GM23338 (cell line): ENCODE results near the gene VEGFB. TPM values are rescaled to one million over a fixed set of nuclear protein-coding genes. Genes with fewer than 3 reads are reported as not detected.

Experiments
- ATAC-seq: fragments of 200-7000 bp; cut with Tn5 transposase; 3 replicates; pipeline ENCODE4 v1.9.1; 2020
- DNase-seq: peaks from one replicate; pipeline ENCODE4 v3.0.0-alpha.2; 2015; ENCODE audit warnings: low spot score
- H2AFZ ChIP-seq: fragments of 200-600 bp; sonication (generic); 2 replicates; pipeline ENCODE4 v1.8.0; 2016; ENCODE audit warnings: antibody characterized with exemption, mild to moderate bottlenecking, moderate library complexity
- H3F3A ChIP-seq: fragments of 200-600 bp; sonication (generic); replicated peaks from 2 replicates; pipeline ENCODE4 v1.8.0; 2017; ENCODE audit warnings: antibody characterized with exemption, mixed run types, low read depth
- H3K27ac ChIP-seq: fragments of 200-600 bp; sonication (generic); 2 replicates; pipeline ENCODE4 v1.6.1; 2016; ENCODE audit warnings: low read depth
- H3K27me3 ChIP-seq: fragments of 200-600 bp; sonication (generic); 2 replicates; pipeline ENCODE4 v1.8.0; 2016; ENCODE audit warnings: mild to moderate bottlenecking, mixed run types, moderate library complexity; ENCODE audit not compliant: insufficient read depth
- H3K36me3 ChIP-seq: fragments of 200-600 bp; sonication (generic); 2 replicates; pipeline ENCODE4 v1.8.0; 2016; ENCODE audit warnings: mild to moderate bottlenecking; ENCODE audit not compliant: insufficient read depth
- H3K4me1 ChIP-seq: fragments of 200-600 bp; sonication (generic); 2 replicates; pipeline ENCODE4 v1.8.0; 2016; ENCODE audit warnings: mild to moderate bottlenecking, moderate library complexity; ENCODE audit not compliant: insufficient read depth
- H3K4me2 ChIP-seq: fragments of 200-600 bp; sonication (generic); 2 replicates; pipeline ENCODE4 v1.7.1; 2017; ENCODE audit warnings: mixed run types
- H3K4me3 ChIP-seq: fragments of 200-600 bp; sonication (generic); 2 replicates; pipeline ENCODE4 v1.6.1; 2016; ENCODE audit warnings: mixed run types
- H3K79me2 ChIP-seq: fragments of 200-600 bp; sonication (generic); replicated peaks from 2 replicates; pipeline ENCODE4 v1.8.0; 2017; ENCODE audit warnings: mild to moderate bottlenecking; ENCODE audit not compliant: insufficient read depth
- H3K9me2 ChIP-seq: fragments of 200-600 bp; sonication (generic); 2 replicates; pipeline ENCODE4 v1.8.0; 2017; ENCODE audit not compliant: insufficient read depth
- H4K20me1 ChIP-seq: fragments of 200-600 bp; sonication (generic); replicated peaks from 2 replicates; pipeline ENCODE4 v1.8.0; 2017; ENCODE audit warnings: mild to moderate bottlenecking; ENCODE audit not compliant: insufficient read depth
- H3K27ac Mint-ChIP-seq: 2 replicates; pipeline ENCODE4 v1.8.0; 2020; ENCODE audit warnings: inconsistent platforms, mild to moderate bottlenecking, moderate library complexity, mixed read lengths
- H3K27me3 Mint-ChIP-seq: 3 replicates; pipeline ENCODE4 v1.8.0; 2022; ENCODE audit warnings: low read depth, mild to moderate bottlenecking, moderate library complexity, mixed read lengths, inconsistent platforms; ENCODE audit not compliant: insufficient read depth, poor library complexity
- H3K36me3 Mint-ChIP-seq: 3 replicates; pipeline ENCODE4 v1.8.0; 2021; ENCODE audit warnings: low read depth, mild to moderate bottlenecking, inconsistent platforms, moderate library complexity, mixed read lengths
- H3K4me1 Mint-ChIP-seq: 3 replicates; pipeline ENCODE4 v1.8.0; 2020; ENCODE audit warnings: mild to moderate bottlenecking, inconsistent platforms, mixed read lengths
- H3K4me3 Mint-ChIP-seq: 3 replicates; pipeline ENCODE4 v1.8.0; 2021; ENCODE audit warnings: moderate library complexity, mild to moderate bottlenecking, inconsistent platforms, mixed read lengths
- H3K9me3 Mint-ChIP-seq: 3 replicates; pipeline ENCODE4 v1.8.0; 2020; ENCODE audit warnings: moderate library complexity, mild to moderate bottlenecking, inconsistent platforms, mixed read lengths
- CTCF ChIP-seq, 2 experiments: fragments of 200-600 bp in 1 of 2; sonication (generic) in 1 of 2; conservative IDR thresholded peaks; 2 replicates each; pipeline versions ENCODE4 v1.5.1 to v1.6.1; 2016 to 2017; ENCODE audit warnings: antibody characterized with exemption in 2 of 2, low read depth in 2 of 2, mild to moderate bottlenecking in 2 of 2, moderate library complexity in 1 of 2
- ETS1 ChIP-seq: IDR thresholded peaks from 2 replicates; pipeline ENCODE4 v1.6.1; 2016; ENCODE audit warnings: antibody characterized with exemption
- EZH2phosphoT487 ChIP-seq: fragments of 200-600 bp; sonication (generic); IDR thresholded peaks from one replicate; pipeline ENCODE4 v1.8.1; 2018; ENCODE audit warnings: antibody characterized with exemption; ENCODE audit not compliant: unreplicated experiment
- NANOG ChIP-seq: IDR thresholded peaks from 2 replicates; pipeline ENCODE4 v1.6.1; 2016; ENCODE audit warnings: antibody characterized with exemption, borderline replicate concordance
- REST ChIP-seq: IDR thresholded peaks from one replicate; pipeline ENCODE4 v1.6.1; 2018; ENCODE audit warnings: antibody characterized with exemption; ENCODE audit not compliant: unreplicated experiment
- STAT1 ChIP-seq: IDR thresholded peaks from one replicate; pipeline ENCODE4 v1.6.1; 2016; ENCODE audit warnings: antibody characterized with exemption; ENCODE audit not compliant: unreplicated experiment
- ZNF462 ChIP-seq: fragments of 250-450 bp; sonication (Bioruptor Pico); IDR thresholded peaks from 2 replicates; pipeline ENCODE4 v1.5.0; 2020; ENCODE audit warnings: mild to moderate bottlenecking, moderate library complexity
- polyA plus RNA-seq: library from polyadenylated mRNA; unstranded; fragments of >200 nt; fragmentation: Nextera tagmentation; extraction: Ambion mirVana; gene quantifications from 2 replicates; pipeline ENCODE4 v1.2.1, GENCODE V29; 2016
- total RNA-seq: library from RNA; depleted of rRNA; stranded (reverse); fragments of >200 nt; shearing (Covaris generic); gene quantifications from 2 replicates; pipeline ENCODE4 v1.2.3, GENCODE V29; 2014

VEGFB gene
- total and polyA plus RNA-seq, 2 experiments from 2014 or later = 20.8 to 25.8 TPM

- Histone ChIP-seq H3K27me3 (no peaks in the 10 kb centered on the region), H3K4me3 (no peak overlapping the region), H3K36me3 (no peaks in the 10 kb centered on the region; the same call in 1 of the 2 replicates), H3K27ac (no peak overlapping the region), H3K9me2 (no peaks in the 10 kb centered on the region), H3K4me2 (no peak overlapping the region), H4K20me1 (no peaks in the 10 kb centered on the region), H2AFZ (no peak overlapping the region), H3F3A (no peaks in the 10 kb centered on the region), H3K4me1 (no peaks in the 10 kb centered on the region; the same call in 1 of the 2 replicates), H3K79me2 (no peaks in the 10 kb centered on the region)
- no peaks in the 10 kb centered on the region for H3K9me3 Mint-ChIP-seq
- peaks cover 3% of the 10 kb centered on the region; the same call in 1 of the 3 replicates for H3K36me3 Mint-ChIP-seq
- H3K27me3 Mint-ChIP-seq = peaks cover 5% of the 10 kb centered on the region
- ATAC-seq (no peak), DNase-seq (no peak)
- H3K4me1 Mint-ChIP-seq = peaks cover 10% of the 10 kb centered on the region; the same call in 2 of the 3 replicates
- H3K4me3 Mint-ChIP-seq = no peak overlapping the region
- TF ChIP-seq EZH2phosphoT487 (no peak), ETS1 (no peak), REST (no peak), STAT1 (no peak), ZNF462 (CRISPR knock-in tag) (no peak), CTCF (conservative IDR thresholded peaks at IDR 0.05; ENCODE audit: low read depth in 2 of 2) (no peak), NANOG (no peak)
- H3K27ac Mint-ChIP-seq = no peak overlapping the region
Measured at GRCh38 chr11:64220798-64221197, 13.6 kb upstream of the VEGFB start.
